NCI-H1105 treated with DMSO at 0.1 percent for 48 hours (cell line): ENCODE measurements around the gene ITPR2.

Experiments used
- DNase-seq: peaks from one replicate; lab custom pipeline; 2025; lab: John Stamatoyannopoulos, UW

The ITPR2 gene

GRCh38 chr12:26821212-26821701 is 11.7 kb downstream of the ITPR2 start:
- no peak for DNase-seq

- no peak for DNase-seq
These were observed 14.4 kb downstream of the ITPR2 start for GRCh38 chr12:26818636-26819035.

- DNase-seq, result no peak
These were observed 14.8 kb downstream of the ITPR2 start for GRCh38 chr12:26818201-26818600.

- DNase-seq, result no peak
These were observed 15.8 kb downstream of the ITPR2 start for GRCh38 chr12:26817183-26817591.

- DNase-seq, result no peak
These were observed 19.2 kb downstream of the ITPR2 start for GRCh38 chr12:26813812-26814211.

- DNase-seq, result no peak
These were observed 22.7 kb downstream of the ITPR2 start for GRCh38 chr12:26810330-26810729.

- no peak for DNase-seq
These were observed 23.2 kb downstream of the ITPR2 start for GRCh38 chr12:26809611-26810285.

GRCh38 chr12:26808766-26809476 is 24.1 kb downstream of the ITPR2 start:
- DNase-seq, result no peak

- no peak for DNase-seq
These were observed 25.7 kb downstream of the ITPR2 start for GRCh38 chr12:26807292-26807691.

GRCh38 chr12:26806556-26806955 is 26.4 kb downstream of the ITPR2 start:
- no peak for DNase-seq

GRCh38 chr12:26805401-26805971 is 27.5 kb downstream of the ITPR2 start:
- DNase-seq, result no peak

GRCh38 chr12:26803552-26803951 is 29.4 kb downstream of the ITPR2 start:
- DNase-seq, result no peak

GRCh38 chr12:26801486-26801885 is 31.5 kb downstream of the ITPR2 start:
- DNase-seq, result no peak

- DNase-seq, result no peak
These were observed 32.1 kb downstream of the ITPR2 start for GRCh38 chr12:26800858-26801257.

GRCh38 chr12:26800347-26800746 is 32.6 kb downstream of the ITPR2 start:
- DNase-seq, result no peak

GRCh38 chr12:26799741-26800140 is 33.3 kb downstream of the ITPR2 start:
- no peak for DNase-seq

- no peak for DNase-seq
These were observed 34.4 kb downstream of the ITPR2 start for GRCh38 chr12:26798640-26799039.

- DNase-seq, result no peak
These were observed 35.0 kb downstream of the ITPR2 start for GRCh38 chr12:26798023-26798422.

GRCh38 chr12:26795910-26796309 is 37.1 kb downstream of the ITPR2 start:
- DNase-seq, result peak; percentile 29

- DNase-seq, result no peak
These were observed 41.6 kb downstream of the ITPR2 start for GRCh38 chr12:26791301-26791791.

GRCh38 chr12:26790645-26790994 is 42.4 kb downstream of the ITPR2 start:
- no peak for DNase-seq

- DNase-seq, result no peak
These were observed 43.0 kb downstream of the ITPR2 start for GRCh38 chr12:26789731-26790644.
